Ovary (tissue), 9 donors: ENCODE results near the gene ABLIM2. TPM values are rescaled to one million over a fixed set of nuclear protein-coding genes. Genes with fewer than 3 reads are reported as not detected.

Experiments used
- DNase-seq, 5 donors: peaks; one replicate each; pipeline ENCODE4 v3.0.0-alpha.2; 2019 to 2020
- H3K27ac ChIP-seq, 2 donors: fragments of 200-600 bp; one replicate each; pipeline versions ENCODE4 v1.5.1 to v1.8.0; 2019 to 2022
- H3K27me3 ChIP-seq: fragments of 200-600 bp; one replicate; pipeline ENCODE4 v1.8.0; 2022
- H3K36me3 ChIP-seq: fragments of 200-600 bp; sonication (generic); one replicate; pipeline ENCODE4 v1.5.1; 2019
- H3K4me1 ChIP-seq: one replicate; pipeline ENCODE4 v1.8.1; 2013; ENCODE audit warnings: mild to moderate bottlenecking, moderate library complexity; ENCODE audit not compliant: insufficient read depth
- H3K4me3 ChIP-seq: fragments of 200-600 bp; sonication (generic); one replicate; pipeline ENCODE4 v1.5.1; 2017
- H3K9me3 ChIP-seq, 2 donors: fragments of 200-600 bp in 1 of 2; sonication (generic) in 1 of 2; one replicate each; pipeline versions ENCODE4 v1.5.1 to v1.8.1; 2013 to 2019; ENCODE audit warnings: mild to moderate bottlenecking in 1 of 2, moderate library complexity in 1 of 2
- EP300 ChIP-seq: sonication (generic); formaldehyde crosslinking; IDR thresholded peaks from one replicate; pipeline ENCODE4 v1.6.1; 2017; ENCODE audit warnings: antibody characterized with exemption
- POLR2A ChIP-seq: fragments of 450-650 bp; IDR thresholded peaks from one replicate; pipeline ENCODE4 v1.6.1; 2017; ENCODE audit warnings: antibody characterized with exemption, mild to moderate bottlenecking, moderate library complexity
- WGBS, 3 donors: extraction: QIAGEN DNeasy Blood & Tissue Kit in 1 of 3; methylation state at CpG; one replicate each; pipeline versions ENCODE4 v1.1.5 to v1.1.7; 2013 to 2017; 5-methylcytosine and 5-hydroxymethylcytosine counted together
- intact Hi-C, 4 donors: fragments of 100-400 bp; cut with DNase I; formaldehyde crosslinking; loops; one replicate each; pipeline versions ENCODE4 v1.11.0 to v1.15.1; 2022 to 2023
- polyA plus RNA-seq, 2 donors: library from polyadenylated mRNA; stranded (reverse); fragments of 200-250 nt in 1 of 2; fragments of 350-450 nt in 1 of 2; fragmentation: Illumina TruSeq in 1 of 2; extraction: RNeasy Lipid Tissue Mini Kit (QIAGEN cat#74804) in 1 of 2; gene quantifications; one replicate each; pipeline ENCODE4 v1.2.3, GENCODE V29; 2013 to 2014
- total RNA-seq, 7 donors: library from RNA; depleted of rRNA in 2 of 7; stranded (reverse); fragments of >200 nt in 2 of 7; fragmentation: NEBNext Ultra II Directional in 3 of 7; extraction: Animal tissue kit (Norgen Biotek cat#: 25700) in 3 of 7; gene quantifications; one replicate each; pipeline versions ENCODE4 v1.1.0 to v1.2.4, GENCODE V29; 2016 to 2023
- TF ChIP-seq, protein P1 (sequence below), 3 donors: fragments of 450-650 bp in 2 of 3; fragments of 200-600 bp in 1 of 3; IDR thresholded peaks; one replicate each; pipeline versions ENCODE4 v1.5.1 to v1.8.0; 2016 to 2022; ENCODE audit warnings: antibody characterized with exemption in 3 of 3, mild to moderate bottlenecking in 1 of 3
- donor health status: DM: no; HTN: no; CAD: no; lungs with moderate emphysema.
- donor health status: DM: no; HTN: no; CAD: no.
- donor health status: Bipolar disorder and iron deficiency.
- donor health status: DM: yes; HTN: yes; CAD: no.
- donor health status: DM: no; HTN: no; CAD: no.
- donor health status: DM: yes; HTN: yes; CAD: no.

Gene ABLIM2
- total and polyA plus RNA-seq, 9 donors: 0.81 to 7.9 (median 2.1) TPM

GRCh38 chr4:7962609-7963508 lies 195.8 kb downstream of the ABLIM2 start:
- Histone ChIP-seq H3K27me3 (no peaks in the 10 kb centered on the region), H3K27ac (no peak overlapping the region), H3K36me3 (no peaks in the 10 kb centered on the region), H3K4me3 (no peak overlapping the region), H3K4me1 (peaks cover 12% of the 10 kb centered on the region), H3K9me3 (no peaks in the 10 kb centered on the region)
- intact Hi-C loops: no loop called here
- DNase-seq: peak in 1 of 5 donors; percentile 17
- WGBS, 3 donors: 89 to 91% (median 89%) methylated on average over 17 of the region's 17 CpGs
- TF ChIP-seq POLR2A (no peak), EP300 (no peak)
- TF ChIP-seq, protein P1, sequence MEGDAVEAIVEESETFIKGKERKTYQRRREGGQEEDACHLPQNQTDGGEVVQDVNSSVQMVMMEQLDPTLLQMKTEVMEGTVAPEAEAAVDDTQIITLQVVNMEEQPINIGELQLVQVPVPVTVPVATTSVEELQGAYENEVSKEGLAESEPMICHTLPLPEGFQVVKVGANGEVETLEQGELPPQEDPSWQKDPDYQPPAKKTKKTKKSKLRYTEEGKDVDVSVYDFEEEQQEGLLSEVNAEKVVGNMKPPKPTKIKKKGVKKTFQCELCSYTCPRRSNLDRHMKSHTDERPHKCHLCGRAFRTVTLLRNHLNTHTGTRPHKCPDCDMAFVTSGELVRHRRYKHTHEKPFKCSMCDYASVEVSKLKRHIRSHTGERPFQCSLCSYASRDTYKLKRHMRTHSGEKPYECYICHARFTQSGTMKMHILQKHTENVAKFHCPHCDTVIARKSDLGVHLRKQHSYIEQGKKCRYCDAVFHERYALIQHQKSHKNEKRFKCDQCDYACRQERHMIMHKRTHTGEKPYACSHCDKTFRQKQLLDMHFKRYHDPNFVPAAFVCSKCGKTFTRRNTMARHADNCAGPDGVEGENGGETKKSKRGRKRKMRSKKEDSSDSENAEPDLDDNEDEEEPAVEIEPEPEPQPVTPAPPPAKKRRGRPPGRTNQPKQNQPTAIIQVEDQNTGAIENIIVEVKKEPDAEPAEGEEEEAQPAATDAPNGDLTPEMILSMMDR (IDR thresholded peaks at IDR 0.05): no peak

GRCh38 chr4:7960790-7961655 lies 197.6 kb downstream of the ABLIM2 start:
- peak in 4 of 5 donors; percentile 51 to 84 (median 76) for DNase-seq
- Histone ChIP-seq H3K36me3 (no peaks in the 10 kb centered on the region), H3K27me3 (no peaks in the 10 kb centered on the region), H3K9me3 (no peaks in the 10 kb centered on the region), H3K4me1 (peaks cover 15% of the 10 kb centered on the region), H3K27ac (peak overlapping the region in 1 of 2 donors; percentile 58), H3K4me3 (no peak overlapping the region)
- intact Hi-C loops: no loop called here
- TF ChIP-seq POLR2A (no peak), EP300 (no peak)
- TF ChIP-seq, protein P1 (IDR thresholded peaks at IDR 0.05): no peak
- 42 to 44% (median 43%) methylated on average over 19 of the region's 19 CpGs for WGBS, 3 donors

GRCh38 chr4:7960017-7960789 lies 198.4 kb downstream of the ABLIM2 start:
- 62 to 64% (median 64%) methylated on average over 11 of the region's 11 CpGs for WGBS, 3 donors
- Histone ChIP-seq H3K27me3 (no peaks in the 10 kb centered on the region), H3K36me3 (no peaks in the 10 kb centered on the region), H3K4me1 (peaks cover 15% of the 10 kb centered on the region), H3K4me3 (no peak overlapping the region), H3K27ac (peak overlapping the region; percentile 2 to 58), H3K9me3 (no peaks in the 10 kb centered on the region)
- TF ChIP-seq, protein P1 (IDR thresholded peaks at IDR 0.05): no peak
- TF ChIP-seq POLR2A: no peak
- TF ChIP-seq EP300: no peak
- no peak for DNase-seq
- intact Hi-C loops: no loop called here

DNA sequence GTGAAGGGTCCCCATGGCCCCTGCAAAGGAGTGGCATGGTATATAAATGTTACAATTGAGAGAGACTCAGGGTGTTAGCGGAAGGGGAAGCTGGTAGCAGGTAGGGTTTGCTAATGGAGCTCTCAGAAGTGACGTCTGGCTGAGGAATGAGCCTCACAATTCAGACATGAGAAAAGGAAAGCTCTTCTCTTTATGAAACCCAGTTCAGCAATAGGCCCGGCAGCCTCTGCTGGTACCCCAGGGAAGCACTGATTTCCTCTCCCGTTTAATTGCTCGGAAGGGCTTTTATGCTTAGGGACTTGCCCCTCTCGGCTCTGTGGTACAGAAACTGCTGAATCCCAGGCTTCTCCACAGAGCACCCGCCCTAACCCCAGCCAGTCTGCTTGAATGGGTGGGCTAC lies 199.5 kb downstream of the ABLIM2 start:
- intact Hi-C loops: no loop called here
- Histone ChIP-seq H3K9me3 (no peaks in the 10 kb centered on the region), H3K27me3 (no peaks in the 10 kb centered on the region), H3K4me1 (peaks cover 15% of the 10 kb centered on the region), H3K4me3 (no peak overlapping the region), H3K27ac (no peak overlapping the region), H3K36me3 (no peaks in the 10 kb centered on the region)
- DNase-seq: peak in 1 of 5 donors; percentile 19
- TF ChIP-seq, protein P1 (IDR thresholded peaks at IDR 0.05): no peak
- no peak for TF ChIP-seq POLR2A
- TF ChIP-seq EP300: no peak
- WGBS, 3 donors: 90 to 94% (median 93%) methylated on average over 7 of the region's 7 CpGs
